Cardiac atrium fibroblast (primary cell): Measurements from ENCODE around the gene SCAND1. TPM values are rescaled to one million over a fixed set of nuclear protein-coding genes. Genes with fewer than 3 reads are reported as not detected.

ENCODE experiments used
- total RNA-seq: library from RNA; depleted of rRNA; stranded (reverse); fragments of >200 nt; gene quantifications from 2 replicates; pipeline ENCODE4 v1.2.3, GENCODE V29; 2015

Gene SCAND1
- total RNA-seq = 78.7 and 82.6 TPM in 2 replicates

GRCh38 chr20:35954200-35954906, at the start of gene SCAND1:
Gene SCAND1, minus strand, starts transcription at chr20:35954502. Its CDS starts 218 bp downstream, at chr20:35954284.

GRCh38 chr20:35967979-35968640, 13.8 kb upstream of the SCAND1 start, which contains the start of gene CNBD2:
Gene CNBD2, plus strand, starts transcription at chr20:35968590. Its CDS starts 173 bp downstream, at chr20:35968763.

Other genes with a start within 250 kb of the SCAND1 start
- 141 and 171 TPM in 2 replicates for gene RBM39, start 212.2 kb downstream of the SCAND1 start, total RNA-seq
- 17.8 and 18.1 TPM in 2 replicates for gene PHF20, start 182.5 kb downstream of the SCAND1 start, total RNA-seq
- gene CNBD2, start 14.1 kb upstream of the SCAND1 start, total RNA-seq = 0.54 and 2.1 TPM in 2 replicates
- 19.9 and 25.1 TPM in 2 replicates for gene EPB41L1, start 200.2 kb upstream of the SCAND1 start, total RNA-seq